ENCODE results near the gene MYBPHL. TPM values are rescaled to one million over a fixed set of nuclear protein-coding genes. Genes with fewer than 3 reads are reported as not detected.

The MYBPHL gene
- total and polyA plus RNA-seq, 2 experiments from 2014 or later: not detected

- no peak for DNase-seq
- Histone ChIP-seq H3K36me3 (ENCODE audit: low read depth) (no peaks in the 10 kb centered on the region), H3K27me3 (replicated peaks; ENCODE audit: insufficient read depth) (no peaks in the 10 kb centered on the region), H3K27ac (no peak overlapping the region), H2AFZ (no peak overlapping the region), H3K9me2 (ENCODE audit: insufficient read depth) (no peaks in the 10 kb centered on the region), H3K79me2 (ENCODE audit: insufficient read depth) (no peaks in the 10 kb centered on the region), H3K4me1 (ENCODE audit: insufficient read depth) (no peaks in the 10 kb centered on the region; the same call in 1 of the 2 replicates), H3K9ac (no peak overlapping the region), H3K4me3 (no peak overlapping the region), H3K4me2 (ENCODE audit: unreplicated experiment) (no peak overlapping the region), H3K9me3 (ENCODE audit: low read depth) (no peaks in the 10 kb centered on the region), H4K20me1 (ENCODE audit: insufficient read depth) (no peaks in the 10 kb centered on the region), H3F3A (ENCODE audit: insufficient read depth) (no peaks in the 10 kb centered on the region)
- 45 to 47% methylated on average over 15 of the region's 15 CpGs for WGBS, 2 experiments (ENCODE audit: low coverage in 1 of 2, low lambda C conversion rate in 2 of 2, missing lambda C conversion rate in 2 of 2)
- in situ Hi-C loops (cut with MboI): no loop called here
- no peak for TF ChIP-seq EZH2 (IDR thresholded peaks at IDR 0.05; ENCODE audit: insufficient read depth, poor library complexity, severe bottlenecking)
- TF ChIP-seq EZH2phosphoT487 (IDR thresholded peaks at IDR 0.05; ENCODE audit: insufficient read depth, low read depth): no peak
Measured at GRCh38 chr1:109255097-109255651, 51.6 kb downstream of the MYBPHL start.

- Histone ChIP-seq H3K4me3 (no peak overlapping the region), H3K4me1 (ENCODE audit: insufficient read depth) (no peaks in the 10 kb centered on the region; the same call in 1 of the 2 replicates), H4K20me1 (ENCODE audit: insufficient read depth) (no peaks in the 10 kb centered on the region), H2AFZ (no peak overlapping the region), H3K36me3 (ENCODE audit: low read depth) (no peaks in the 10 kb centered on the region), H3K9me2 (ENCODE audit: insufficient read depth) (no peaks in the 10 kb centered on the region), H3K4me2 (ENCODE audit: unreplicated experiment) (no peak overlapping the region), H3K9ac (no peak overlapping the region), H3K79me2 (ENCODE audit: insufficient read depth) (no peaks in the 10 kb centered on the region), H3K9me3 (ENCODE audit: low read depth) (no peaks in the 10 kb centered on the region), H3K27me3 (replicated peaks; ENCODE audit: insufficient read depth) (no peaks in the 10 kb centered on the region), H3K27ac (no peak overlapping the region), H3F3A (ENCODE audit: insufficient read depth) (no peaks in the 10 kb centered on the region)
- TF ChIP-seq EZH2 (IDR thresholded peaks at IDR 0.05; ENCODE audit: insufficient read depth, poor library complexity, severe bottlenecking): no peak
- no peak for TF ChIP-seq EZH2phosphoT487 (IDR thresholded peaks at IDR 0.05; ENCODE audit: insufficient read depth, low read depth)
- WGBS, 2 experiments (ENCODE audit: low coverage in 1 of 2, low lambda C conversion rate in 2 of 2, missing lambda C conversion rate in 2 of 2): 63 to 70% methylated on average over 7 of the region's 7 CpGs
- in situ Hi-C loops (cut with MboI): no loop called here
- DNase-seq: no peak
Measured at GRCh38 chr1:109254621-109255096, 52.2 kb downstream of the MYBPHL start.

GRCh38 chr1:109253803-109254620 lies 52.8 kb downstream of the MYBPHL start:
- Histone ChIP-seq H3K79me2 (ENCODE audit: insufficient read depth) (no peaks in the 10 kb centered on the region), H3K4me1 (ENCODE audit: insufficient read depth) (no peaks in the 10 kb centered on the region; the same call in 1 of the 2 replicates), H3K4me2 (ENCODE audit: unreplicated experiment) (no peak overlapping the region), H3K9ac (no peak overlapping the region), H3K27ac (no peak overlapping the region), H3K9me2 (ENCODE audit: insufficient read depth) (no peaks in the 10 kb centered on the region), H3K4me3 (no peak overlapping the region), H2AFZ (no peak overlapping the region), H3K27me3 (replicated peaks; ENCODE audit: insufficient read depth) (no peaks in the 10 kb centered on the region), H4K20me1 (ENCODE audit: insufficient read depth) (no peaks in the 10 kb centered on the region), H3F3A (ENCODE audit: insufficient read depth) (no peaks in the 10 kb centered on the region), H3K9me3 (ENCODE audit: low read depth) (no peaks in the 10 kb centered on the region), H3K36me3 (ENCODE audit: low read depth) (no peaks in the 10 kb centered on the region)
- in situ Hi-C loops (cut with MboI): no loop called here
- TF ChIP-seq EZH2 (IDR thresholded peaks at IDR 0.05; ENCODE audit: insufficient read depth, poor library complexity, severe bottlenecking): no peak
- TF ChIP-seq EZH2phosphoT487 (IDR thresholded peaks at IDR 0.05; ENCODE audit: insufficient read depth, low read depth): no peak
- no peak for DNase-seq
- WGBS, 2 experiments (ENCODE audit: low coverage in 1 of 2, low lambda C conversion rate in 2 of 2, missing lambda C conversion rate in 2 of 2): 65 to 77% methylated on average over 7 to 9 of the region's 9 CpGs

GRCh38 chr1:109252893-109253802 lies 53.7 kb downstream of the MYBPHL start:
- Histone ChIP-seq H3K27ac (no peak overlapping the region), H3K4me3 (no peak overlapping the region), H3K36me3 (ENCODE audit: low read depth) (no peaks in the 10 kb centered on the region), H3K9ac (no peak overlapping the region), H3K79me2 (ENCODE audit: insufficient read depth) (no peaks in the 10 kb centered on the region), H3K9me2 (ENCODE audit: insufficient read depth) (no peaks in the 10 kb centered on the region), H4K20me1 (ENCODE audit: insufficient read depth) (no peaks in the 10 kb centered on the region), H3K4me2 (ENCODE audit: unreplicated experiment) (no peak overlapping the region), H3K9me3 (ENCODE audit: low read depth) (no peaks in the 10 kb centered on the region), H3K27me3 (replicated peaks; ENCODE audit: insufficient read depth) (no peaks in the 10 kb centered on the region), H3K4me1 (ENCODE audit: insufficient read depth) (no peaks in the 10 kb centered on the region; the same call in 1 of the 2 replicates), H3F3A (ENCODE audit: insufficient read depth) (no peaks in the 10 kb centered on the region), H2AFZ (no peak overlapping the region)
- WGBS, 2 experiments (ENCODE audit: low coverage in 1 of 2, low lambda C conversion rate in 2 of 2, missing lambda C conversion rate in 2 of 2): 85 to 88% methylated on average over 26 to 33 of the region's 33 CpGs
- DNase-seq: no peak
- TF ChIP-seq EZH2 (IDR thresholded peaks at IDR 0.05; ENCODE audit: insufficient read depth, poor library complexity, severe bottlenecking): no peak
- TF ChIP-seq EZH2phosphoT487 (IDR thresholded peaks at IDR 0.05; ENCODE audit: insufficient read depth, low read depth): no peak
- in situ Hi-C loops (cut with MboI): no loop called here

All from GM23248 (cell line).